CD4-positive, CD25-positive, alpha-beta regulatory T cell (primary cell): ENCODE results near the gene UBR2. TPM values are rescaled to one million over a fixed set of nuclear protein-coding genes. Genes with fewer than 3 reads are reported as not detected.

Experiments used
- ATAC-seq, 2 donors: fragments of 150-1000 bp; cut with Tn5 transposase; one replicate each; pipeline ENCODE4 v1.10.0; 2021; ENCODE audit warnings: low read depth in 2 of 2, moderate number of reproducible peaks in 2 of 2, moderate library complexity in 1 of 2
- DNase-seq, 3 donors: peaks; one replicate each; pipeline versions ENCODE4 v3.0.0 to v3.0.0-alpha.2; 2012 to 2022; ENCODE audit warnings: mixed read lengths in 1 of 3
- H3K27ac ChIP-seq: one replicate; pipeline ENCODE4 v1.7.0; 2013; ENCODE audit warnings: mild to moderate bottlenecking, low read length; ENCODE audit not compliant: insufficient read depth, poor library complexity, severe bottlenecking
- H3K27me3 ChIP-seq: one replicate; pipeline ENCODE4 v1.7.0; 2013; ENCODE audit warnings: low read length; ENCODE audit not compliant: control insufficient read depth, insufficient read depth
- H3K36me3 ChIP-seq: one replicate; pipeline ENCODE4 v1.7.0; 2013; ENCODE audit warnings: mild to moderate bottlenecking, low read length, moderate library complexity; ENCODE audit not compliant: control insufficient read depth, insufficient read depth
- H3K4me1 ChIP-seq: 2 replicates; pipeline ENCODE4 v1.7.0; 2013; ENCODE audit warnings: mild to moderate bottlenecking, low read length; ENCODE audit not compliant: insufficient read depth, control insufficient read depth, poor library complexity, severe bottlenecking
- H3K4me3 ChIP-seq: one replicate; pipeline ENCODE4 v1.7.0; 2013; ENCODE audit warnings: low read depth, mild to moderate bottlenecking, low read length, moderate library complexity
- H3K9me3 ChIP-seq, 2 experiments: 1 replicate in 1 of 2; 2 replicates in 1 of 2; pipeline ENCODE4 v1.7.0; 2013; ENCODE audit warnings: low read length in 2 of 2, mild to moderate bottlenecking in 1 of 2, moderate library complexity in 1 of 2; ENCODE audit not compliant: control insufficient read depth in 2 of 2
- H3K27ac Mint-ChIP-seq, 3 donors: one replicate each; pipeline ENCODE4 v1.8.0; 2020 to 2022; ENCODE audit warnings: mild to moderate bottlenecking in 3 of 3, mixed read lengths in 3 of 3, moderate library complexity in 2 of 3
- H3K27me3 Mint-ChIP-seq: one replicate; pipeline ENCODE4 v1.8.0; 2022; ENCODE audit warnings: mild to moderate bottlenecking, mixed read lengths
- H3K36me3 Mint-ChIP-seq: one replicate; pipeline ENCODE4 v1.8.0; 2020; ENCODE audit warnings: mixed read lengths
- H3K4me1 Mint-ChIP-seq, 4 donors: one replicate each; pipeline ENCODE4 v1.8.0; 2020 to 2022; ENCODE audit warnings: mixed read lengths in 4 of 4, mild to moderate bottlenecking in 1 of 4
- H3K4me3 Mint-ChIP-seq, 4 donors: one replicate each; pipeline ENCODE4 v1.8.0; 2020 to 2022; ENCODE audit warnings: mild to moderate bottlenecking in 4 of 4, mixed read lengths in 4 of 4, moderate library complexity in 3 of 4
- H3K9me3 Mint-ChIP-seq, 7 donors: one replicate each; pipeline ENCODE4 v1.8.0; 2020 to 2022; ENCODE audit warnings: mixed read lengths in 7 of 7, mild to moderate bottlenecking in 3 of 7, moderate library complexity in 2 of 7
- polyA plus RNA-seq, 4 donors: library from polyadenylated mRNA; unstranded; fragments of 300-500 nt; fragmentation: Illumina TruSeq; gene quantifications; one replicate each; pipeline ENCODE4 v1.2.3, GENCODE V29; 2021
- total RNA-seq: library from RNA; stranded (reverse); gene quantifications from one replicate; pipeline ENCODE4 v1.2.3, GENCODE V29; 2022

Gene UBR2
- total and polyA plus RNA-seq, 5 donors from 2014 or later: 9.9 to 50.2 (median 11.5) TPM

- ATAC-seq: no peak
- H3K36me3 Mint-ChIP-seq: peaks cover 56% of the 10 kb centered on the region
- H3K36me3 ChIP-seq: peaks cover 69% of the 10 kb centered on the region
- H3K4me3 ChIP-seq: no peak overlapping the region
- H3K4me1 ChIP-seq: peaks cover 10% of the 10 kb centered on the region
- H3K27ac ChIP-seq: no peak overlapping the region
- no peak overlapping the region for H3K4me3 Mint-ChIP-seq
- H3K9me3 ChIP-seq: no peaks in the 10 kb centered on the region
- peak overlapping the region; percentile 46 to 86 (median 80) for H3K27ac Mint-ChIP-seq
- H3K4me1 Mint-ChIP-seq: peaks cover 16 to 43% (median 24%) of the 10 kb centered on the region in 4 donors
- no peaks in the 10 kb centered on the region for H3K27me3 ChIP-seq
- no peak for DNase-seq
- H3K9me3 Mint-ChIP-seq: no peaks in the 10 kb centered on the region
- peaks cover 4% of the 10 kb centered on the region for H3K27me3 Mint-ChIP-seq
Observed at GRCh38 chr6:42689371-42689770, 125.5 kb downstream of the UBR2 start.

GRCh38 chr6:42690151-42690702, 126.4 kb downstream of the UBR2 start:
- Histone ChIP-seq H3K27ac (no peak overlapping the region), H3K4me3 (no peak overlapping the region), H3K4me1 (peaks cover 10% of the 10 kb centered on the region), H3K9me3 (no peaks in the 10 kb centered on the region), H3K36me3 (peaks cover 60% of the 10 kb centered on the region), H3K27me3 (no peaks in the 10 kb centered on the region)
- peaks cover 18 to 51% (median 30%) of the 10 kb centered on the region in 4 donors for H3K4me1 Mint-ChIP-seq
- H3K9me3 Mint-ChIP-seq: no peaks in the 10 kb centered on the region
- no peak overlapping the region for H3K4me3 Mint-ChIP-seq
- no peak for DNase-seq
- ATAC-seq: no peak
- H3K27me3 Mint-ChIP-seq: peaks cover 4% of the 10 kb centered on the region
- peak overlapping the region; percentile 80 to 86 (median 85) for H3K27ac Mint-ChIP-seq
- peaks cover 52% of the 10 kb centered on the region for H3K36me3 Mint-ChIP-seq

- Mint-ChIP-seq H3K36me3 (peaks cover 52% of the 10 kb centered on the region), H3K27ac (peak overlapping the region; percentile 80 to 86 (median 85)), H3K4me3 (no peak overlapping the region), H3K27me3 (peaks cover 4% of the 10 kb centered on the region), H3K4me1 (peaks cover 18 to 51% (median 30%) of the 10 kb centered on the region in 4 donors), H3K9me3 (no peaks in the 10 kb centered on the region)
- Histone ChIP-seq H3K4me3 (no peak overlapping the region), H3K27me3 (no peaks in the 10 kb centered on the region), H3K4me1 (peaks cover 10% of the 10 kb centered on the region), H3K9me3 (no peaks in the 10 kb centered on the region), H3K36me3 (peaks cover 55% of the 10 kb centered on the region), H3K27ac (no peak overlapping the region)
- peak in 1 of 3 donors; percentile 19 for DNase-seq
- peak; percentile 18 to 51 for ATAC-seq
Observed at GRCh38 chr6:42690872-42691271, 127.0 kb downstream of the UBR2 start.

- DNase-seq: no peak
- H3K27me3 Mint-ChIP-seq: peaks cover 4% of the 10 kb centered on the region
- Histone ChIP-seq H3K9me3 (no peaks in the 10 kb centered on the region), H3K27me3 (no peaks in the 10 kb centered on the region), H3K4me1 (peaks cover 10% of the 10 kb centered on the region), H3K27ac (no peak overlapping the region), H3K36me3 (peaks cover 53% of the 10 kb centered on the region), H3K4me3 (no peak overlapping the region)
- H3K4me3 Mint-ChIP-seq: no peak overlapping the region
- no peaks in the 10 kb centered on the region for H3K9me3 Mint-ChIP-seq
- peak overlapping the region; percentile 30 to 89 (median 56) for H3K27ac Mint-ChIP-seq
- peaks cover 49% of the 10 kb centered on the region for H3K36me3 Mint-ChIP-seq
- ATAC-seq: no peak
- H3K4me1 Mint-ChIP-seq: peaks cover 18 to 51% (median 34%) of the 10 kb centered on the region in 4 donors
Observed at GRCh38 chr6:42692137-42692911, 128.5 kb downstream of the UBR2 start.

GRCh38 chr6:42693725-42694323, 130.0 kb downstream of the UBR2 start:
- Histone ChIP-seq H3K9me3 (no peaks in the 10 kb centered on the region), H3K36me3 (peaks cover 42% of the 10 kb centered on the region), H3K4me3 (peak overlapping the region; percentile 22), H3K4me1 (peaks cover 10% of the 10 kb centered on the region), H3K27me3 (no peaks in the 10 kb centered on the region), H3K27ac (peak overlapping the region; percentile 16)
- H3K4me1 Mint-ChIP-seq: peaks cover 13 to 51% (median 34%) of the 10 kb centered on the region in 4 donors
- peak overlapping the region in 2 of 4 donors; percentile 39 to 46 for H3K4me3 Mint-ChIP-seq
- H3K36me3 Mint-ChIP-seq: peaks cover 38% of the 10 kb centered on the region
- DNase-seq: peak in 2 of 3 donors; percentile 20 to 68
- ATAC-seq: peak; percentile 60 to 63
- H3K9me3 Mint-ChIP-seq: no peaks in the 10 kb centered on the region
- H3K27me3 Mint-ChIP-seq: peaks cover 7% of the 10 kb centered on the region
- H3K27ac Mint-ChIP-seq: peak overlapping the region; percentile 54 to 89 (median 87)

- Mint-ChIP-seq H3K27ac (peak overlapping the region; percentile 87 to 91 (median 89)), H3K4me3 (no peak overlapping the region), H3K36me3 (peaks cover 32% of the 10 kb centered on the region), H3K9me3 (no peaks in the 10 kb centered on the region), H3K4me1 (peaks cover 13 to 49% (median 34%) of the 10 kb centered on the region in 4 donors), H3K27me3 (peaks cover 7% of the 10 kb centered on the region)
- Histone ChIP-seq H3K36me3 (peaks cover 34% of the 10 kb centered on the region), H3K4me3 (no peak overlapping the region), H3K4me1 (peaks cover 10% of the 10 kb centered on the region), H3K27me3 (no peaks in the 10 kb centered on the region), H3K27ac (no peak overlapping the region), H3K9me3 (no peaks in the 10 kb centered on the region)
- ATAC-seq (no peak), DNase-seq (no peak)
Observed at GRCh38 chr6:42694586-42694985, 130.8 kb downstream of the UBR2 start.

- H3K4me3 ChIP-seq: no peak overlapping the region
- ATAC-seq (no peak), DNase-seq (no peak)
- no peaks in the 10 kb centered on the region for H3K27me3 ChIP-seq
- Mint-ChIP-seq H3K27ac (peak overlapping the region in 2 of 3 donors; percentile 16 to 94), H3K27me3 (peaks cover 4% of the 10 kb centered on the region), H3K36me3 (peaks cover 18% of the 10 kb centered on the region), H3K4me1 (peaks cover 13 to 33% (median 27%) of the 10 kb centered on the region in 4 donors), H3K4me3 (no peak overlapping the region), H3K9me3 (no peaks in the 10 kb centered on the region)
- H3K36me3 ChIP-seq: peaks cover 15% of the 10 kb centered on the region
- peaks cover 10% of the 10 kb centered on the region for H3K4me1 ChIP-seq
- no peaks in the 10 kb centered on the region for H3K9me3 ChIP-seq
- no peak overlapping the region for H3K27ac ChIP-seq
Observed at GRCh38 chr6:42696526-42697267, 132.9 kb downstream of the UBR2 start.
